Measurements from ENCODE around the gene ASCL5.

- no peak for TF ChIP-seq EZH2 (IDR thresholded peaks at IDR 0.05; ENCODE audit: borderline replicate concordance)
- no peak for TF ChIP-seq CTCF (IDR thresholded peaks at IDR 0.05; ENCODE audit: poor library complexity)
Observed at GRCh38 chr1:201144701-201145100, 17.7 kb upstream of the ASCL5 start.
